Myocyte (in vitro differentiated cells): ENCODE data around the gene NUP88. TPM values are rescaled to one million over a fixed set of nuclear protein-coding genes. Genes with fewer than 3 reads are reported as not detected.

Source experiments
- DNase-seq: peaks from one replicate; pipeline ENCODE4 v3.0.0-alpha.2; 2012; ENCODE audit warnings: low read depth
- total RNA-seq: library from RNA; depleted of rRNA; stranded (reverse); fragments of >200 nt; gene quantifications from 2 replicates; pipeline ENCODE4 v1.2.3, GENCODE V29; 2014

Gene NUP88
- total RNA-seq, 1 donor from 2014 or later: 93.5 TPM

DNA sequence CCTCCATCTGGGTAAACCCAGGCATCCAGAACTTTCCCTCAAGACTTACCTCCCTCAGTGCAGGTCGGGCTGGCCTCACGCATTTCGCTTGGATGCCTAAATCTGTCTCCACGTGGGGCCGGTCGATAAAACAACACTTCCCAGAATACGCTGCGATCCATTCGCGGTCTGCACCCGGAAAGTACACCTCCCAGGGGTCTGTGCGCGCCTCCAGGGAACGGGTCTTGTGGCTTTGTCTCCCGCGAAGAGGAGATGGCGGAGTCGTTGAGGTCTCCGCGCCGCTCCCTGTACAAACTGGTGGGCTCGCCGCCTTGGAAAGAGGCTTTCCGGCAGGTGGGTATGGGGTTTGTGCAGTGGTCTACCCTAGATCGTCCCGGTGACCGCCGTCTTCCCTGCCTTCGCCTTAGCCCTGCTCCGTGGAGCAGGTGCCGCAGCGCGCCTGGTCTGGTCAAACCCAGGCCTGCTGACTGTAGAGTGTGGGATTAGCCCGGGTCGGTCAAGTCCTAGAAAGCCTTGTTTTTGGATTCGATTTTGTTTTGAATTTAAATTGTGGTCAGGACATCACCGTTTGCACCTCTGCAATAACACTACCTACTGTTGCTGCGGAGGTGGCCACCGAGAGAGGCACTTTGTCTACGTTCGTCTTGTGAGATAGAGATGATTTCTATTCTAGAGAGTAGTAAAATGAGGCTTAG lies 644 bp upstream of the NUP88 start, which contains the start of gene RPAIN:
Gene RPAIN (plus strand): TSS at position 224 of the 695 bp plus-strand sequence. CDS start 29 bp downstream, at position 253.
- peak; percentile 94 for DNase-seq

DNA sequence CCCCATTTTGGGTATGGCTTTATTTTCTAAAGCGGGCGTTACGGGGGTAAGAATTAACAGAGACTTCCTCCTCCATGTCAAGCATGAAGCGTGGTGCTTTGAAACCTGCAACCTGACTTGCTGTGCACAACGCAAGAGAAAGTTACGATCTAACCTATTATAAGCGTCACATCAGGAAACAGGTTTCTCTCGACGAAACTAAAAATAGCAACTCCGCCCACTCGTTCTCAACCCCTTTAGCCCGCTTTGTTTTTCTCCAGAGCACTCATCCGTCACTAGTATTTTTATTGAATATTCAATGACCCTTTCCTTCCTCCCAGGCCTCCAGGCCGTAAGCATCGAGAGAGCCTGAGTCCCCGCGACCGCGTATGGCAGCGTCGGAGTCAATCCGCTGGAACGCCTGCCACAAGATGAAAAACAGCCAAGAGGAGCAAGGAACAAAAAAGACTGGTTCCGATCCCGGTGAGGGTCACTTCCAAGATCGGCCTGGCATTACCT lies 555 bp downstream of the NUP88 start:
- peak; percentile 38 for DNase-seq

- DNase-seq: no peak
Measured at GRCh38 chr17:5416901-5417300, 2.6 kb downstream of the NUP88 start.

- peak; percentile 63 for DNase-seq
Measured at GRCh38 chr17:5413682-5414081, 5.8 kb downstream of the NUP88 start.

DNA sequence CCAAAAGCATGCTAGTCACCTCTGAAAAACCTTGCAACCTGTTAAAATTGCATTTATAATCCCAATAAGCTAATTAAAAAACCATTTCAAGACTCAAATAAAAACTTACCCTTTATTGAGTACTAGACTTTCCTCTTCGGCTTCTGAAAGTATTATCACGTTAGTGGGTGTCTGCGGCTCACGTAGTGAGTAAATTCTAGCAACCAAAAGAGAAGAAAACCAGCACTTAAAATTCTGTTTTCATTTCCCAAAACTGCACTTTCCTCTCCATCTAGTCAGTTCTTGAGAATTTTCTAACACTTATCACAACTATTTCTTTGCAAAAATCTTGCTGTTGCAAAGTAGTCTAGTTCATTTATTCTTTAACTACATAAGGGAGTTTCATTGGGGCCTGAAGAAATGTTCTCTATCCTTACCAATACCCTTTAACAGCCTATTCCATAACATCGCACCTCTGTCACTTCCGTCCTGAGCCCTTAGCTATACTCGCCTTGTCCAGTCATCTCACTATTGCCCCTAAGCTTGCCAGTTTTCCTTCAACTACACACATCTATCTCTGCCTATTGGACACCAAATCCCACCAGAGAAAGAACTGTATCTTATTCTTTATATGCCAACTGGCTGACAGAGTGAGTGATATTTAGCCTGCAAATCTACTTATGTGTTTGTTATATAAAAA lies 8.7 kb downstream of the NUP88 start:
- no peak for DNase-seq

DNA sequence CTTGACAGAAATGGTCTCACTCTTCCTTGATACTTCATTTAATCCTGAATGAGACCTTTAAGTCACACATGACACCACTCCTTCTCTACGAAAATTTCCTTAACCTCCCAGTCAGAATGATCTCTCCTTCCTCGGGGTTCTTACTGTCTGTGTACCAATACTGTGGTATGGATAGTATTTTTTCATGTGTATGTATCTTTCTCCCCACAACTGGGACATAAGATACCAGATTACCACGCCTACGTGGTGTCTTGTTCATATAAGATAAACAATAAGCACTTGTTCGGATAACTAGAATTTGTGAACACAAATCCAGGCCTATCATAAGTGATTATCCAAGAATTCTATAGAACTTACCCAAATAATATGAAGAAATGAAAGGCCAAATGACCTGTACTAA lies 11.3 kb downstream of the NUP88 start:
- no peak for DNase-seq

DNA sequence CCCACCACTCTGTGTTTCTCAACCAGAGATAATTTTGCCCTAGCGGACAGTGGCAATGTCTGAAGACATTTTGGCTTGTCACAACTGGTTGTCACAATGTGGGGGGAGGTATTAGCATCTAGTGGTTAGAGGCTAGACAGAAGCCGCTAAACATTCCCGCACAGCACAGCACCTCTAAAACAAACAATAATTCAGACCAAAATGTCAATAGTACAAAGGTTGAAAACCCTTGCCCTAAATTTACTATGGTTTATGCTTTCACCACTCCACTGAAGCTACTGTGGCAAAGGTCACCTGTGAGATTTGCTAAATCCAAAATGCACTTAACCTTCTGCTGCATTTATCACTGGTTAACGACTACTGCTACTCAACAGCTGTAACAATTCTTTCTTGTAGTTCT lies 14.1 kb downstream of the NUP88 start:
- no peak for DNase-seq

GRCh38 chr17:5399767-5400166 lies 19.7 kb downstream of the NUP88 start:
- no peak for DNase-seq

- DNase-seq: no peak
Measured at GRCh38 chr17:5396612-5397011, 22.9 kb downstream of the NUP88 start.

GRCh38 chr17:5391678-5392077 lies 27.8 kb downstream of the NUP88 start:
- no peak for DNase-seq

- DNase-seq: no peak
Measured at GRCh38 chr17:5381542-5381941, 37.9 kb downstream of the NUP88 start.

DNA sequence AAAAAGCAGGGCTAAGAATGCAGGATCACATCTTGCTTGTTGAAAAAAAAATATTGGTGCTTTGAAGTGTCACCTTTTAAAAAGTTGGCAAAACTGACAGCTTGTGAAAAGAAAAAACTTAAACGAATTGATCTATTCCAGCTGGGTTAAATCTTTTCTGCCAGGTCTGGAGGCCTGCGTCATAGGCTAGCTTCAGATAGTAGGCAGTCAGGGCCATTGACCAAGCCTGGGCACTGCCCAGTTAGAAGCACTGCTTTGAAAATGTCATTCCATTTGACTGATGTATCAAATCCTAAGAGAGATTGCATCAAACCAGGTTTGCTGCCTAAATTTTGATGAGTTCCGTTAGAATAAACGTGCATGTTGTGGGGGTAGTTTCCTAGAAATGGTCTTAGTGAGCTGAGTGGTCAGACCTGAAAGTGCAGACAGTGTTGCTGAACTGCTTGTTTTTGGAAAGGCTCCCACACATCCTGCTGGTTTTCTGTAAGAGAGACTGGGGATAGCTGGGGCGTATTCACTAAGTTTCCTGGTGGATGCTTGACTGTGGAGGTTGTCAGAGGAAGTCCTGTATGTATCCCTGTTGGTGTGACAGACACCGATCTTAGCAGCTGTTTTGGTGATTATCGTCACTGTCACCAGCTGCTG lies 38.8 kb downstream of the NUP88 start:
- no peak for DNase-seq

DNA sequence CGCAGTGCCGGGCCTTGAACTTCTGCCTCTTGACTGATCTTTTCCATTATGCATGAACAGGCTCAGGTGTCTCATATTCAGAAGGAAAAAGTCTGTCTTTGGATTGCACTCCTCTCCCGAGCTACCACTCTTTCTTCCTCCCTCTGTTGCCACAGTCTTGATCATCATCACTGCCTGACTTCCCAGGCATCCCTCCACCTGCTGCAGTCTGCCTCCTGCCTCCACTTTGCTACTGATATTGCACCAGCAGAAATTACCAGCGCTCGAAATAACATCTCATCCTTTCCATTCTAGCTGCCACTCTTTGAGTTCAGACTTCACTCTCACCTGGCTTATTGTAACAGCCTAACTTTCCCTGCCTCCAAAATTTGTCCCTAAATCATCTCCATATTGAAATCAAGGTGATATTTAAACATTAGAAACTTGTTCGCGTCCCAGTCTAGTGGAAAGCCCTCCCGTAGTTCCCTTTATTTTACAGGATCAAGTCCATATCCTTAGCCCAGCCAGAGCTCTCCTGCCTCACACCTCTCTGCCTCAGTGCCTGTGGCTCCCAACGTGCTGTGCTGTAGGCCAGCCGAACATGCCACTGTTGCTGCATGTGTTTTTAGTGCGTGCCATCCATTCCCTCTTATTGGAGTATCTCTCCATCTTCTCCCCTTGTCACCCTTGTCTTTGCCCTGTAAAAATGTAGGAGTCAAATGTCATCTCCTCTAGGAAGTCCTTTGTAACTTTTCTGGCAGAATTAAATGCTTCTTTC lies 39.9 kb downstream of the NUP88 start:
- DNase-seq: no peak

DNA sequence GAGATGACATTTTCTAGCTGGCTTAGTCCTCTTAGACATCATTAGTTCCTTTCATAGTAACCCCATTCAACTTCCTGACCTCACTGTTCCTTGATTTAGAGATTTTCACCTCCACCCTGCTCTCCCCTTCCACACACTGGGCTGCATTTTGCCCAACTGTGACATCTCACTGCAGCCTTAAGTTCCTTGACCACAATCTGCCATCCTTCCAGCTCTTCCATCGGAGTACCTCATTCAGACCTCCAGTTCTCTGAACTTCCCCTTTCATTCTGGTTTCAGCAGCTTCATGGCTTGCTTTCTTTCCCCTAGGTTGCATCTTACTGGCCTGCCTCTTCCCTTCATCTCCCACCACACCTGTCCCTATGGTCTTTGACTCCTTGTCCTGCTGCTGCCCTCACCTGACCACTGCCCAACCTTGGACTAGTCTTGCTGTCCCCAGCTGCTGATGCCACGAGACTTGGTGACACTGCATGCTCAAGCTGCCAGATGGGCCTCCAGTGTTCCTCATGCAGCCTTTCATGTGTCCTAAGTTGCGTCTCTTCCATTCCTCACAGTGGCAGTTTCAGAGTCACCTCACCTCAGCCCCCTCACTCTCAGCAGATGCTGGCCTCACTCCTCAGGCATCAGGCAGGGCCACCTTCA lies 40.8 kb downstream of the NUP88 start:
- no peak for DNase-seq

DNA sequence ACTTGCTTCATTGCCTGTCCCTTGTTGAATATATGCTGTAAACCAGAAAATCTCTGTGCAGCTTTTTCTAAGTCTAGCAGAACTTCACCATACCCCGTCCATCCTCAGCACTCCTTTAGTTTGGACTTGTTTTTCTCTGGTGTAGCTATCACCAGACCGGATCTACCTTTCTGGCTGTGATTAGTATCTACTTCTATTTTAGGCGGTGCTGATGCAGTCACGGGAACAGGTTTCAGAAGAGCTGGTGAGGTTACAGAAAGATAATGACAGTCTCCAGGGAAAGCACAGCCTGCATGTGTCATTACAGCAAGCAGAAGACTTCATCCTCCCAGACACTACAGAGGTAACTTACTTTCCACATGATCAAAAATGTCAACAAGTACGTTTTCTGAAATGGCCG lies 46.4 kb downstream of the NUP88 start:
- no peak for DNase-seq

DNA sequence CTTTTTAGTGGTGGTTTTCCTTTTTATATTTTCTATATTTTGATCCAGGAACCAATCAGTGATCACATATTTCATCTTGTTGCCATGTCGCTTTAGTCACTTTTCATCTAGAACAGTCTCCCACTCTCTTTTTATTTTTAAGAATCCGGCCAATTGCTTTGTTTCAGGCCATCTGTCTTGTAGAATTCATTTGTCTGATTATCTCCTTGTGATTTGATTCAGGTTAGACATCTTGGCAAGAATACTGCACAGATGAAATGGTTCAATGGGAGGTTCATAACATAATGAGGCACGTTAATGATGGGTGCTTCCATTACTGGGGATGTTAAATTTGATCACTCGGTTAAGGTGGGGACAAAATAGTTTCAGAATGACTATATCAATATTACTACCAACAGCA lies 49.1 kb downstream of the NUP88 start:
- no peak for DNase-seq

DNA sequence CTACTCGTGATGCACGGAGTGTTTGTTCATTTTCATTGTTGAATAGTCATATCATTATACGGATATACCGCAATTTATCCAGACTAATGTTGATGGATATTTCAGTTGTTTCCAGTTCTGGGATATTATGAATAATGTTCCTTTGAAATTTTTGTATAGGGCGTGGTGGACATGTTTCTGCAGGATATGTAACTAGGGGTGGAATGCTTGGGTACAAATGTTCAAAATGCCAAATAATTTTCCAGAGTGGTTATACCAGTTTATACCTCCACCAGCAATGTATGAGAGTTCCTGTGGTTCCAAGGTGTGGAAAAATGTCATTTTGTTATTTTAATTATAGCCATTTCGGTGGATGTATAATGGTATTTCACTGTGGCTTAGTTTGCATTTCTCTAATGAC lies 53.6 kb downstream of the NUP88 start:
- DNase-seq: no peak

DNA sequence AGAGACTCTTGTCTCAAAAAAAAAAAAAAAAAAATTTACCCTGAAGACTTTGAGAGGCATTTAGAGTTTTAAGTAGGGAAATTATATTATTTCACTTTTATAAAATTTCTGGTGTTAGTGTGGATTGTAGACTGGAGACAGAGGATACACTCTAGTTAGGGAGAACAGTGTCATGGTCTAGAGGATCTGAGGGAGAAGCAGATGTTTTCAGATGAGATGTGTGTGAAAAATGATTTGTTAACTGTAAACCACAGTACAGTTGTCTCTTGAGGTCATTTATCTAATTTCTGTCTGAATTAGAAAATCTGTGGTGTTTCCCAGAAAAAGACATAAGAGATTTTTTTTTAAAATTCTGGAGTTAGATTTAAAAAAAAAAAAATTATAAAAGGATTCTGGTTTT lies 54.8 kb downstream of the NUP88 start:
- DNase-seq: peak; percentile 41

DNA sequence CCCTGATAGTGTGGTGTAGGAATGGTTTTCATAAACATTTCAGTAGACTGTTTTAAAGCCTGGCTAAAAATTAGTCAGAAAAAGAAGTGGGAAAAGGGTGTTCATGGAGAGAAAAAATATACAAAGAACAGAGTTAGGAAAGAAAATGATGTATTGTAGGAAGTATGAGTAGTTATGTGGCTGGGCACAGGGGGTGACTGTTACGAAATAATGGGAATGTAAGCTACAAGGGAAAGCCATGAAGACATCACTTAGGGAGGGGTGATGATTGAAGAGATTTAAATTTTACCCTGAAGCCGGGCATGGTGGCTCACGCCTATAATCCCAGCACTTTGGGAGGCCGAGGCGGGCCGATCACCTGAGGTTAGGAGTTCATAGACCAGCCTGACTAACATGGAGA lies 55.3 kb downstream of the NUP88 start:
- no peak for DNase-seq

DNA sequence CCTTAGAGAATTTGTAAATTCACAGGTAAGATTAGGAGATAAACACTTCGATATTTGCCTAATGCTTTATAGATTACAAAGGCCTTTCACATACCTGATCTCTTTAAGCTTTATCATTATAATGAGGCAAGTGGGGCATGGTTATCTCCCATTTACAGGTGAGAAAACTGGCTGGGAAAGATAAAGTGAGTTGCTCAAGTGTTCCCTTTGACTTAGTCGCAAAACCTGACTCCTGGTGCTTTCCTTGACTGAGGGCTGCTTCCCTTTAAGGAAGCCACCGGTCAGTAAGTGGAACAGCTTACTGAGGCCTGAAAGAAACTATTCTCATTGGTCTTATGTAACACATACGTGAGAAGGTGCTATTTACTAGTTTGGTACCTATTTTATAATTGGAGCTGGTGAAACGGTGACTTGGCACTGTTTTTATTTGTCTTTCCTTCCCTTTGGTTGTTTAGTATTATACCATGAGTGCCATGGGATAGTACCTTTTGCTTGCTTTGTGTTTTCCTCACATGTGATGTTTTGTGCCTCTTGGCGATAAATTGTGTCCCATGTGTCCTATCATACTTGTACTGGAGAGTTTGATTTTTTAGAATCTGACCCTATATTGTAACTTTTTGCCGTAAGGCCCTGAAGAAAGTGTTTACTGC lies 57.2 kb downstream of the NUP88 start:
- no peak for DNase-seq

GRCh38 chr17:5361426-5361825 lies 58.0 kb downstream of the NUP88 start:
- no peak for DNase-seq
